GM19452 (cell line): ENCODE data around the gene ALDH1B1.

Experiments
- ATAC-seq: cut with Tn5 transposase; IDR thresholded peaks from one replicate; pipeline ENCODE4 v1.9.1; 2021; ENCODE audit not compliant: unreplicated experiment

ALDH1B1 gene

GRCh38 chr9:38392235-38393127, at the start of gene ALDH1B1:
TSS of gene ALDH1B1 (plus strand) at chr9:38392702. CDS start at chr9:38395749, 3,047 bp downstream.
- ATAC-seq: peak; percentile 99

DNA sequence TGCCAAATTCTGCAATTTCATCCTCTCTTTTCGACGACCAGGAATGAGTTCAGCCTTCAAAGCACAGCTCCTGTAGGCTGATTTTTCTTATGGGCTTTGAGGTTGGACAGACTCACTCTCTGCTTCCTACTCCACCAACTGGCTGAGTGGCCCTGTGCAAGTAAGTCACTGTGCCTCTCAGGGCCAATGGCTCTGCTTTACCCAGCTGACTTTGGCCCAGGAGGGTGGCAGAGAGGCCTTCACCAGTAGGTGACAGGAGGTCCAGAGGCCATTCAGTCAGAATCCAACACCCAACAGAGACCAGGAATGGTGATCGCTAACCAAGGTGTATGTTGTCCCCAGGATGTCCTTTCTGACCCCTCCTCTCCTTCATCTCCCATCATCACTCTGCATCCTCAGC, 49.5 kb upstream of the ALDH1B1 start:
- no peak for ATAC-seq

DNA sequence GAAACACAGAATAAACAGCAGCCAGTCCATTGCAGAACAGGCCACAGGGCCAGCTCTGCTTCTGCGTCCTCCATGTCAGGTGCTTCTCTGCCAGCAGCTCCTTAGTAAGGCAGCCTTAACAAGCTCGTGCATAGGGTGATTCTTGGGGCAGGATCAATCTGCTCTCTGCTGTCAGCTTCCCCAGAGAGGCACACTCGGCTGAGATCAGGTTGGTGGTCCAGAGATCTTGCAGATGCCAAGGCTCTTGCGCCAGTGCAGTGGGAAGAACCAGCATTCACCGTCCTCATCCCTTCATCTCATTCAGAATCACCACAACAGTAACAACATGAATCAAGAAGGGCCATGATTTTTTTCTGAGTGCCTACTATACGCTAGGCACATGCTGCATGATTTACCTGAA, 49.0 kb upstream of the ALDH1B1 start:
- no peak for ATAC-seq

DNA sequence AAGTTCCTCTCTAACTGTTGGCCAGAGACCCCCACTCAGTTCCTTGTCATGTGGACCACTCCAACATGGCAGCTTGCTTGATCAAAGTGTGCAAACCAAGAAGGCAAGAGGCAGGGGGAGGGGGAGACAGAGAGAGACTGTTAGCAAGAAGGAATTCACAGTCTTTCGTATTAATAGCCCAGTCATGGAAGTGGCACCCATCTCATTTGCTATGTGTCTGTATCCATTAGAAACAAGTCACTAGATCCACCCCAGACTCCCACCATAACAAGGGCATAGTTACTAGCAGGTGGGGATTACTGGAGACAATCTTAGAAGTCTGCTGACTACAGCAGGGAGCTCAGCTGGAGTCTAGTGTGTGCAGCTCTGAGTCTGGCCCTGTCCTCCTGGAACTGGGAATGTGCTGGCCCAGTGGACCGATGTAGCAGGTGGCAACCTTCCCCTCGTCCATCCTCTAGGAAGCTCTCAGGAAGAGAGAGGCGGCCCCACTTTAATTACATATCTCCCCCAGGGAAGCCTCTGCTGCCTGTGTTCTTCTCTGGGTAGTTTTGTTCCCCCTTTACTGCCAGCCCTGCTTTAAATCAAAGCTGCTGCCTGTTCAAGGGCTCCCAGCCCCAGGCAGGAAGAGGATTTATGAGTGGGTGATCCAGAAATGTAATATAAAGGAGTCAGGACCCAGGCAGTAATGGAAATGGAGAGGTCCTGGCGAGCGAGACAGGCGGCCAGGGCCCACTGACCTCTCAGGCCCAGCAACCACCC, 47.8 kb upstream of the ALDH1B1 start:
- no peak for ATAC-seq

DNA sequence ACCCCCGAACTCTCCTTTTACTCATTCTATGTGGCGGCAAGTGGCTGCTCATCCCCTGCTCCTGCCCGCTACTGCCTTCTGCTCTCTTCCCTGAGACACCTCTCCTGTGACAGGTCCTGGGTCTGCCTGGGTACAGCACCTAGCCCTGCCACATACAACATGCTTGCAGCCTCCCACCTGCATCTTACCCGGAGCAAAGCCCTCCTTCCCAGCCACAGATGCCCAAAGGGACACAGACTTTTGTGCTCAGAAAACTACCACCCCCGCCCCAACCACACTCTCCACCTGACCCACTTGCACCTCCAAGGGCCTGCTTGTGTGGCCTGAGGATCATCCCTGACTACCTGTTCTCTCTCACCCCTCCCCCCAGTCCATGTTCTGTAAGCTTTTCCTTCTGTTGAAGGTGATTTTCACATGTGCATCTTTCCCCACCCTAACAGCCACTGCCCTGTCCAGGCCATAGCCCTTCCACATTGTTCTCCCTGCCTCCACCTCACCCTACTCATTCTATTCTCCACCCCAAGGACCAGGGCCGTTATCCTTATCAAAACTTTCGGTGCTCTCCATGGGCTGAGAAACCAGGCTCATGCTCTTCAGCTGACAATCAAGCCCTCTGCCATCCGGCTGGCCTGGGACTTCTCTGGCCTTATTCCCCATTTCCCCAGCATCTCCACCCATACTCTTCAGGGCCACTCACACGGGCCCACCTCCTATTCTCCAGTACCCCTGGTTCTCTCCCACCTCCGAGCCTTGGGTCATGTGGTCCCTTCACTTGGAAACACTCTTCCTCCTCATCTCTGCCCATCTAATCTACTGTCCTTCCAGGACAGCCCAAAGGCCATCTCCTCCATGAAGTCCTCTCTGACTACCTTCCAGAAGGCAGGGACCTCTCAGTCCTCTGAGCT, 46.4 kb upstream of the ALDH1B1 start:
- ATAC-seq: no peak

- no peak for ATAC-seq
Observed at GRCh38 chr9:38346811-38347210, 45.7 kb upstream of the ALDH1B1 start.

DNA sequence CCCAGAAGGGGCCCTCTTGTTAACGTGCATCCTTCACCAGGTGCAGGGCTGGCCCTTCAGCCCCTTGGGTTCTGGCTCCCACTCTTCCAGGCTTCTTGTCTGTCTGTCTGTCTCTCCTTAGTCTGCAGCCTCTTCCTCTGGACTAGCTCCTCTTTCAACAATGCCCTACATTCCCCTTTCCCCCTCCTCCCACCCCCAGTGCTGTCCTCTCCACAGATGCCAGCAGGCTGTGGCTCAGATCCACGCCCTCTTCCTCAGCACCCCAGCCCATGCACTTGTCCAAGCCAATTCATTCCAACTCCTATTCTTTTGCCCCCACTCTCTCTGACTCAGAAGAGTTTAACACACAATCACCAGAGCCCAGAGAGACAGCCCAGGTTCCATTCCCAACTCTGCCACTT, 45.2 kb upstream of the ALDH1B1 start:
- no peak for ATAC-seq

GRCh38 chr9:38347946-38348345, 44.6 kb upstream of the ALDH1B1 start:
- no peak for ATAC-seq

DNA sequence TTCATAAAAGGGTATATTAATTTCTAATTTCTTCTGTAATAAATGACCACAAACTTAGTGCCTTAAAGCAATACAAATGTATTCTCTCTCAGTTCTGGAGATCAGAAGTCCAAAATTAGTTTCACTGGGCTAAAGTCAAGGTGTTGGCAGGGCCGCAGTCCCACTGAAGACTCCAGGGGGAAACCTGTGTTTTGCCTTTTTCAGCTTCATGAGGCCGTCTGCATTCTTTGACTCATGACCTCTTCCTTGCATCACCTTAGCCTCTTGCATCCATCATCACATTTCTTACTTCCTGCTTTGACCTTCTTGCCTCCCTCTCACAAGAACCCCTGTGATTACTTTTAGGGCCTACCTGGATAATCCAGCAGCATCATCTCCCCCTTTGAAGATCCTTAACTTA, 42.0 kb upstream of the ALDH1B1 start:
- no peak for ATAC-seq

DNA sequence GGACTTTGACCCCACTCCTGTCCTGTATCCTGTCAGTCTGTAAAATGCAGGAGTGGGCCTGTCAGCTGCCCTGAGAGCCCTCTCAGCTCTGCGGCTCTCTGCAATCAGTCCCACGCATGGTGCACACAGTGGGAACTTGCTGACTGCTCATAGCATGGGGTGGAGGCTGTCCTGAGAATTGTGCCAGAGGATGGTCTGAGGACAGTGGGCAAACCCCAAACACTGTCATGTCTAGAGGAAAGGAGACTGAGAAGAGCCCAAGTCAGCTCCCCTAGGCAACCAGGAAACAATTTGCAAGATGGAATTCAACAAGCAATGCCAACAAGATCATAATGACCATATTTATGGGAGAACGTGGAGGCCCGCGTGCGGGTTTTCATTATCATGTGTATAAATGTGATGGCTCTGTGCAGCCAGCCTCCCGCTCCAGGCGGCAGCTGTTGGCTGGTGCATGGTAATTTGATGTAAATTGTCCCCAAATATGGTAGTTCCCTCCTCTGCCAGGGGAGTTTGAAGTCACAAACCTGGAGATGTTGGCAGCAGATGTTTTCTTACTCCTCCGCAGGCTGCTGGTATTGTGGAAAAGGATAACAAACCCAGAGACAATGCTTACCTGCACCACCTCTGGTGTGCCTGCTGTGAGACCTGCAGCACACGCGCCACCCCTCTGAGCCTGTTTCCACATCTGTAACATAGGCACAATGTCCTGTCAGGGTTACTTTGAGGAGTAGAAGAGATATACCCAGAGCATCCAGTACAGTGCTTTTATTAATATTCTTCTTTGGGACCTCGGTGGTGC, 39.8 kb upstream of the ALDH1B1 start:
- no peak for ATAC-seq

- ATAC-seq: no peak
Observed at GRCh38 chr9:38355115-38355514, 37.4 kb upstream of the ALDH1B1 start.

GRCh38 chr9:38355517-38356120, 36.9 kb upstream of the ALDH1B1 start:
- no peak for ATAC-seq

- ATAC-seq: no peak
Observed at GRCh38 chr9:38356851-38357250, 35.7 kb upstream of the ALDH1B1 start.

DNA sequence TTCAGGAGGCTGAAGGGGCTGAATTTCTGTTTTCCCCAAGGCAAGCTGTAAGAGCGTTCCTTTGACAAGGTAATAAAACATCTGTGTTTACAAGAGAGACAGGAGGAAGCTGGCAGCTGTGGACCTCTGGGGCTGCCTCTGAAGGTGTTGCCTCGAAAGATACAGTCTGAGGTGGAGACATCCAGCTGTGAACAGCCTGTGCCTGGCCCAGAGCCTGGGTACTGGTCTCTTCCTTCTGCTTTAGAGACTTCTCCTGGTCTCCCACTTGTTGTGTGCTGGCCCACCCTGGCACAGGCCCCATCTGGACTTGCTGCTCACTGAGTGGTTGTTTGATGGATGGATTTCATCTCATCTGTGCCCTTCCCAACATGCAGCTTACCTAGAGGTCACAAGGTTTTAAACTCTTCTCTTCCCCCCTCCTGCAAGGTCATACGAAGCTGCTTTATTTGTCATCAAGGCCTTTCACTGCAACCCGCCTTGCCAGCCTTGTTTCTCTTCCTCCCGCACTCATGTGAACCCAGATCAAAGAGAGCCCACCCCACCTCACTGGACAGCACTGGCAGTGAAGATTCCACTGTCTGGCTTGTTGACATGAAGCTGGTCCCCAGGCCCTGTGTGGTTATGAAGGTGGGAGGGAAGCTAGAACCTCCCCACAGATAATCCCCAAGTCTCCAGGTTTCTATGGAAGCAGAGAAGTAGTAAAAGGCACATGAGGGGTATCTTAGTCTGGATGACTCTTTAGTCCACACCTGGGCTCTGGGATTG, 35.0 kb upstream of the ALDH1B1 start:
- ATAC-seq: no peak

DNA sequence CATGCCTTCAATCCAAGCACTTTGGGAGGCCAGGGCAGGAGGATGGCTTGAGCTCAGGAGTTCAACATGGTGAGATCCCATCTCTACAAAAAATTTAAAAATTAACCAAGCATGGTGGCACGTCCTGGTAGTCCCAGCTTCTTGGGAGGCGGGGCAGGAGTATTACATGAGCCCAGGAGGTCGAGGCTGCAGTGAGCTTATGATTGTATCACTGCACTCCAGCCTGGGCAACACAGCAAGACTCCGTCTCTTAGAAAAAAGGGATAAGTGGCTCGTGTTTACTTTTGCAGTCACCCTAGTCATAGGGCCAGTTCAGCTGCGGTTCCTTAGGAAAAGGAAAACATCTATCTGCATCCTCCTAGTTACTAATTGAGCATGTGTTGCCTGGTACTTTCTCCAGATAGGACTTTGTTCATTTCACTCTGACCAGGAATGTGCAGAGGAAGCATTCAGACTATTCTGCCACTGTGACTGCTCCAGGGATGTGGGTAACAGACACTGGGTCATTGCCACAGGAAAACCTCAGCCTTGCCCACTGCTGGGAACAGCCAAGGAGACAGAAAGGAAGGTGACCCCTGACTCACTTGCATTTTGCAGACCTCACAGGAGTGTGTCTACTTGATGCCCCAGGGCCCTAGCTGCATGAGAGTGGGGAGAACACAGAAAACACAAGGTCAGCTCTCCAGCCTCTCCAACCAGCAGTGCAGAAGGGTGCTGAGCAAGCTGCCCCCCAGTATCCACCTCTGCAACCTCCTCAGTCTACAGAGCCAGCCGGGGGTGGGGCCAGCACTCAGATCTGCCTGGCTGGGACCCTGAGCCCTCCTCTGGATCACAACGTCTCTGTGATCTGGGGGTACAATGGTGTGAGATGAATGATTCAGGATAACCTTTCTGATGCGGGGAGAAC, 33.9 kb upstream of the ALDH1B1 start:
- ATAC-seq: no peak

GRCh38 chr9:38359297-38359653, 33.2 kb upstream of the ALDH1B1 start:
- ATAC-seq: no peak

DNA sequence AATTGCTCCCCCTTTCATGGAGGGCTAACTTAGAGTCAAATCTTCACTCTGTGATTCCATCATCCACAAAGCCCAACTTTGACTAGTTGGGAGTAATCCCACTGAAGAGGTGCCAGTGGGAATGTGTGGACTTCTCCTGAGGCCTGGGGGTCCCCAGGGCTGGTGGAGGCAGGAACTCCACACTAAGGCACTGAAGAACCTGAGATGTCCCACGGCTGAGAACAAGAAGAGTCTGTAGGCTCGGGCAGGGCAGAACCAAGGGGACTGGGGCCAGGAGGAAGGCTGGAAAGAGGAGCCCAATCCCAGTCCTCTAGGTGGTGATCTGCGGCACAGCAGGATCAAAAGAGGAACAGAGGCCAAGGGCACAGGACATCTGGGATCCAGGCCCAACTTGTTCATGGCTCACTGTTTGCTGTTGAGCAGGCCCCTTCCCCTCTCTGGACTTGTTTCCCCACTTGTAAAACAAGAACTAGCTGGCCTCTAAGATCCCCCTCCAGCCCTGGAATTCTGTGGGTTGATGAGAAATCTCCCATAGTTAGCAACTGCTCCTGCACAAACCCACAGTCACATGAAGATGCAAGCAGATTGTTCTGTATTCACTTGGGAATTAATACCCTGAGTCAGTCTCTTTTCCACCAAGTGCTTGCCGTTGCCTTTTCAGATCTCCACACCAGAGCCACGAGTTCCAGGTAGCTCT, 32.7 kb upstream of the ALDH1B1 start:
- no peak for ATAC-seq
